Measurements from ENCODE around the gene PPP1R10.

Gene PPP1R10

DNA sequence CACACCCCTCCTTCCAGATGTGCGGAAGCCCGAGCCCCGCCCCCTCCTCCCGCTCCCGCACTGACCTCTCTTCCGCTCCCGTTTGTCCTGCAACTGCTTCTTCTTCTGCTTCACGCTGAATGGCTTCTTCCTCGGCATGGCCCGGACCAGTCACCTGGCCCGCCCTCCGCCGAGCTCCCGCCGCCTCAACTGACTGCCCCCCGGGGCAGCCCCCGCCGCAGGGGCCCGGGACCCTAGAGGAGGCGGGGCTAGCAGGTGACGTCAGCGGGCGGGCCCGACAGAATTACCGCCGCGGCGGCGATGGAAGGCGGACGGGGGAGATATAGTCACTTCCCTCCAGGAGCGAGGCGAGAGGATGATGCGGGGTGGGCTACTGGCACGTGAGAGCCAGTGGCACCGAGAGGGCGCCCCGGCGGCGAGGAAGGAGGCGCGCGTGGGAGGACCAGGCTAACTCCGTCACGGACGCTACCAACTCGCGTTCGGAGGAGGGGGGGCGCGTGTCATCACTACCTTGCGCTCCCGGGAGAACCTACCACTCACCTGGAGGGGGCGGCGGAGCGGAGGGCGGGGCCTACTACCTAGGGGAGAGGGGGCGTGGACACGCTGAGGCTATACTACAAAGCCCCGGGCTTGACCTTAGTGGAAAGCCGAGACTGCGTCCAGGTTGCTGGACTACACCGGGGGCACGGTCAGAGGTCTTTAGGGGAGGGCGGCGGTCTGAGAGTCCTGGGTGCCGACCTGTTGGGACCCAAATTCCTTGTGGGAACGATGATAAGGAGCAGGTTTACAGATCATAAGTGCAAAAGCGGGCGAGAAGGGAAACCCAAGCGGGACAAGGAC is 60.8 kb downstream of the PPP1R10 start, which contains the start of gene GNL1:
TSS of gene GNL1 (minus strand) at position 424 of the 840 bp plus-strand sequence. CDS start at position 138, 286 bp downstream.
- DNase-seq (ENCODE audit: low read depth) = peak; percentile 82

- DNase-seq (ENCODE audit: low read depth) = no peak
These were observed 61.3 kb downstream of the PPP1R10 start for GRCh38 chr6:30555816-30556065.

- DNase-seq (ENCODE audit: low read depth) = peak; percentile 43
These were observed 61.9 kb downstream of the PPP1R10 start for GRCh38 chr6:30554962-30555815.

GRCh38 chr6:30554404-30554803 is 62.6 kb downstream of the PPP1R10 start:
- no peak for DNase-seq (ENCODE audit: low read depth)
